Breast epithelium (tissue), 3 donors: Measurements from ENCODE around the gene FGF23.

Experiments used
- CTCF ChIP-seq, 3 donors: fragments of 450-650 bp; IDR thresholded peaks; one replicate each; pipeline ENCODE4 v1.5.1; 2016 to 2017; ENCODE audit warnings: antibody characterized with exemption in 3 of 3, mild to moderate bottlenecking in 3 of 3, moderate library complexity in 3 of 3
- POLR2A ChIP-seq: fragments of 450-650 bp; IDR thresholded peaks from one replicate; pipeline ENCODE4 v1.6.1; 2016; ENCODE audit warnings: antibody characterized with exemption, mild to moderate bottlenecking, moderate library complexity
- POLR2AphosphoS5 ChIP-seq, 3 donors: sonication (generic); formaldehyde crosslinking; IDR thresholded peaks; one replicate each; pipeline ENCODE4 v1.6.1; 2017; ENCODE audit warnings: antibody characterized with exemption in 3 of 3

- TF ChIP-seq CTCF (IDR thresholded peaks at IDR 0.05) = no peak
- no peak for TF ChIP-seq POLR2A
- no peak for TF ChIP-seq POLR2AphosphoS5 (IDR thresholded peaks at IDR 0.05)
Measured at GRCh38 chr12:4392223-4392742, 12.8 kb upstream of the FGF23 start.
